Lower lobe of right lung (tissue), 2 donors: Measurements from ENCODE around the gene TPO. TPM values are rescaled to one million over a fixed set of nuclear protein-coding genes. Genes with fewer than 3 reads are reported as not detected.

Experiments
- ATAC-seq, 2 donors: fragments of 200-7000 bp; cut with Tn5 transposase; one replicate each; pipeline ENCODE4 v1.9.1; 2020 to 2022; ENCODE audit warnings: mild to moderate bottlenecking in 2 of 2, moderate library complexity in 2 of 2
- DNase-seq: peaks from one replicate; pipeline ENCODE4 v3.0.0-alpha.2; 2020
- H3K27ac ChIP-seq: fragments of 200-600 bp; one replicate; pipeline ENCODE4 v1.8.0; 2022
- H3K27me3 ChIP-seq: fragments of 200-600 bp; one replicate; pipeline ENCODE4 v1.8.0; 2022; ENCODE audit warnings: low read depth
- H3K36me3 ChIP-seq: fragments of 200-600 bp; one replicate; pipeline ENCODE4 v1.8.0; 2022; ENCODE audit warnings: mild to moderate bottlenecking
- H3K4me1 ChIP-seq: fragments of 200-600 bp; one replicate; pipeline ENCODE4 v1.8.0; 2022
- H3K4me3 ChIP-seq: fragments of 200-600 bp; one replicate; pipeline ENCODE4 v1.8.0; 2022; ENCODE audit warnings: mild to moderate bottlenecking
- H3K9me3 ChIP-seq: fragments of 200-600 bp; one replicate; pipeline ENCODE4 v1.8.0; 2022
- intact Hi-C: fragments of 100-400 bp; cut with DNase I; formaldehyde crosslinking; loops from one replicate; pipeline ENCODE4 v1.11.0; 2022
- total RNA-seq: library from RNA; stranded (reverse); fragmentation: NEBNext Ultra II Directional; extraction: Animal tissue kit (Norgen Biotek cat#: 25700); gene quantifications from one replicate; pipeline ENCODE4 v1.2.1, GENCODE V29; 2021
- TF ChIP-seq, protein P1 (sequence below): fragments of 200-600 bp; IDR thresholded peaks from one replicate; pipeline ENCODE4 v1.8.0; 2022; ENCODE audit warnings: antibody characterized with exemption, mild to moderate bottlenecking
- donor health status: DM: no; HTN: yes; CAD: no; lungs with severe emphysema.

Gene TPO
- total RNA-seq, 1 donor from 2014 or later: 0.21 TPM

DNA sequence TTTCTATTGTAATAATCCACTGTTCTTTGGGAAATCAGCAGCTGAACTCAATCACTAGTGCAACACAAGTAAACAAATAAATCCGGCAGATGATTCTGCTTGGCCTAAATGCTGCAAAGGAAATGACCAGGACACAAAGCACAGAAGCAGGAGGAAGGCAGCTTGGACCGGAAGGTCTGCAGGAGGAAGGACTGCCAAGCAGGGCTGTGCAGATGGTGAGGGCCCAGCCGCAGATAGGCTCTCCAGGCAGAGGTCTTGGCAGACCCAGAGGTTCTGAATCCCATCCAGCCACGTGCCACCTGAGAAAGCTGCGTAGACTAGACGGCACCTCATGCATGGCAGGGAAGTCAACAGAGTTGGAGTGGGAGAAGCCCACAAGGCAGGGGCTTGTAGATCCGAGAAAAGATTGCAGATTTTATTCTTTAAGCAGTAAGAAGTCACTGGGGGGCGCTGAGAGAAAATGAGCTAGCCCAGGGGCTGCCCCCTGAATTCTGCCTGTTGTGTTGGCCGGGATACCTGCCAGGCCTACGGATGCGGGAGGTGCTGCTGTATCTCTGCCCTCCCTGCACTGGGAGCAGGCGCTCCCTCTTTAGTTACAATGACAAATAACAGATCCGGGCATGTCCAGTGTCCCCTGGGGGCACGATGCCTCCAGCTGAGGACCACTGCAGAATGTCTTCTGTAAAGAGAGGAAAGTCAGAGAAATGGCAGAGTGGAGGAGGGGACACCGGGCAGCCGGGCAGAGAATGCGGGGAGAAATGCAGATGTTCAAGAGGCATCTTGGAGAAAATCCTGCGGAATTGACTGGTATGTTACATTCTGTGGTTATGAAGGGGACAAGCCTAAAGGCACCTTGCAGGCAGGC is 177.6 kb downstream of the TPO start:
- intact Hi-C loops: no loop called here
- H3K27ac ChIP-seq: peak overlapping the region; percentile 43
- DNase-seq: peak; percentile 29
- no peaks in the 10 kb centered on the region for H3K27me3 ChIP-seq
- no peaks in the 10 kb centered on the region for H3K36me3 ChIP-seq
- no peaks in the 10 kb centered on the region for H3K9me3 ChIP-seq
- no peak overlapping the region for H3K4me3 ChIP-seq
- peaks cover 30% of the 10 kb centered on the region for H3K4me1 ChIP-seq
- no peak for ATAC-seq
- TF ChIP-seq, protein P1, sequence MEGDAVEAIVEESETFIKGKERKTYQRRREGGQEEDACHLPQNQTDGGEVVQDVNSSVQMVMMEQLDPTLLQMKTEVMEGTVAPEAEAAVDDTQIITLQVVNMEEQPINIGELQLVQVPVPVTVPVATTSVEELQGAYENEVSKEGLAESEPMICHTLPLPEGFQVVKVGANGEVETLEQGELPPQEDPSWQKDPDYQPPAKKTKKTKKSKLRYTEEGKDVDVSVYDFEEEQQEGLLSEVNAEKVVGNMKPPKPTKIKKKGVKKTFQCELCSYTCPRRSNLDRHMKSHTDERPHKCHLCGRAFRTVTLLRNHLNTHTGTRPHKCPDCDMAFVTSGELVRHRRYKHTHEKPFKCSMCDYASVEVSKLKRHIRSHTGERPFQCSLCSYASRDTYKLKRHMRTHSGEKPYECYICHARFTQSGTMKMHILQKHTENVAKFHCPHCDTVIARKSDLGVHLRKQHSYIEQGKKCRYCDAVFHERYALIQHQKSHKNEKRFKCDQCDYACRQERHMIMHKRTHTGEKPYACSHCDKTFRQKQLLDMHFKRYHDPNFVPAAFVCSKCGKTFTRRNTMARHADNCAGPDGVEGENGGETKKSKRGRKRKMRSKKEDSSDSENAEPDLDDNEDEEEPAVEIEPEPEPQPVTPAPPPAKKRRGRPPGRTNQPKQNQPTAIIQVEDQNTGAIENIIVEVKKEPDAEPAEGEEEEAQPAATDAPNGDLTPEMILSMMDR: no peak

DNA sequence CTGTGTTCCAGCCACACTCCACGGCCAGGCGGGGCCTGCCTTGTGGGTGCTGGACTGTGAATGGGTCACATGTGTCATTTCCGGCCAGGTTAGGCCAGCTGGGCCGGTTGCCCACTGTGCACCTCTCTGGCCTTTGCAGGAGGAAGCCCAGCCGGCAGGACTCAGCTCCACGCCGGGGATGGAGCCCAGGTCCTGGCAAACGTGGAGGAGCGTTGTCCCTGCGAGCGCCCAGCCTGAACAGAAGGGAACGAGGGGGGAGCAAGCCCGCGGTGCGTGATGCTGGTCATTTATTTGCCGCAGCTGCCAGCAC is 178.2 kb downstream of the TPO start:
- DNase-seq: no peak
- Histone ChIP-seq H3K36me3 (no peaks in the 10 kb centered on the region), H3K4me3 (peak overlapping the region; percentile 12), H3K27me3 (no peaks in the 10 kb centered on the region), H3K9me3 (no peaks in the 10 kb centered on the region), H3K27ac (peak overlapping the region; percentile 43), H3K4me1 (peaks cover 30% of the 10 kb centered on the region)
- ATAC-seq: no peak
- intact Hi-C loops: no loop called here
- TF ChIP-seq, protein P1: no peak
